ENCODE measurements around the gene MYO3B. TPM values are rescaled to one million over a fixed set of nuclear protein-coding genes. Genes with fewer than 3 reads are reported as not detected.

Gene MYO3B
- polyA plus RNA-seq, 2 of the 4 experiments (the other 2 are of a cell fraction): 0.01 TPM; not detected in 1

GRCh38 chr2:170190172-170190571 is 12.2 kb downstream of the MYO3B start:
- ChIA-PET CTCF (interaction anchor here (0.7 kb wide), 1 partner anchor 9 kb away, joined by 3 read pairs; no protein-coding TSS in a partner anchor), POLR2A (no interaction called here)
- H3K4me1 ChIP-seq: no peaks in the 10 kb centered on the region
- peaks cover 16% of the 10 kb centered on the region for H3K9me3 ChIP-seq
- no peak for DNase-seq (ENCODE audit: low read depth in 1 of 2, low spot score in 1 of 2)
- no peak for FAIRE-seq
- ATAC-seq: no peak
- TF ChIP-seq ELK1 (IDR thresholded peaks at IDR 0.05; ENCODE audit: low read depth, low read length) (no peak), KDM1A (IDR thresholded peaks at IDR 0.05; ENCODE audit: low read depth) (no peak), RARB (CRISPR knock-in tag; IDR thresholded peaks at IDR 0.05) (no peak), PBX3 (IDR thresholded peaks at IDR 0.05) (no peak), JUN (IDR thresholded peaks at IDR 0.05) (no peak), KDM5A (IDR thresholded peaks at IDR 0.05) (no peak), MAFK (IDR thresholded peaks at IDR 0.05; ENCODE audit: partially characterized antibody) (no peak), ZFP36 (IDR thresholded peaks at IDR 0.05; ENCODE audit: borderline replicate concordance, partially characterized antibody) (no peak), BCL3 (IDR thresholded peaks at IDR 0.05) (no peak), ESRRA (IDR thresholded peaks at IDR 0.05; ENCODE audit: borderline replicate concordance, low read length) (no peak), RAD21 (conservative IDR thresholded peaks at IDR 0.05 in 1 of 2, IDR thresholded peaks at IDR 0.05 in 1 of 2) (no peak), ZSCAN20 (CRISPR knock-in tag; IDR thresholded peaks at IDR 0.05) (no peak), FOXS1 (CRISPR knock-in tag; IDR thresholded peaks at IDR 0.05) (no peak), RCOR1 (IDR thresholded peaks at IDR 0.05; ENCODE audit: low read depth, low read length) (no peak), POLR2A (IDR thresholded peaks at IDR 0.05; ENCODE audit: low read length) (no peak), NFE2L2 (conservative IDR thresholded peaks at IDR 0.05; ENCODE audit: low read length) (no peak), HDAC2 (IDR thresholded peaks at IDR 0.05) (no peak)
- H3K27ac ChIP-seq: no peak overlapping the region
- H3K4me2 ChIP-seq: no peak overlapping the region
- H3K4me3 ChIP-seq: no peak overlapping the region

GRCh38 chr2:170191166-170191866 is 13.4 kb downstream of the MYO3B start:
- DNase-seq (ENCODE audit: low read depth in 1 of 2, low spot score in 1 of 2) (no peak), ATAC-seq (no peak), FAIRE-seq (no peak)
- H3K27ac ChIP-seq: no peak overlapping the region
- POLR2A ChIA-PET: no interaction called here
- CTCF ChIA-PET: no interaction called here
- no peak overlapping the region for H3K4me3 ChIP-seq
- no peak overlapping the region for H3K4me2 ChIP-seq
- no peaks in the 10 kb centered on the region for H3K4me1 ChIP-seq
- peaks cover 8% of the 10 kb centered on the region; the same call in 1 of the 3 replicates for H3K9me3 ChIP-seq
- WGBS (ENCODE audit: missing lambda C conversion rate): 68% methylated on average over 8 of the region's 8 CpGs
- no peak for TF ChIP-seq MYC (IDR thresholded peaks at IDR 0.05; ENCODE audit: borderline replicate concordance, low read length)
- TF ChIP-seq PHF8 (IDR thresholded peaks at IDR 0.05; ENCODE audit: borderline replicate concordance, low read depth): no peak
- no peak for TF ChIP-seq TP53 (CRISPR knock-in tag; IDR thresholded peaks at IDR 0.05)
- no peak for TF ChIP-seq BHLHE40 (IDR thresholded peaks at IDR 0.05; ENCODE audit: low read depth, low read length)

GRCh38 chr2:170196963-170197362 is 19.0 kb downstream of the MYO3B start:
- no peak for FAIRE-seq
- whole genome bisulfite sequencing (ENCODE audit: missing lambda C conversion rate): 19% methylated on average over 3 of the region's 3 CpGs
- no peak for ATAC-seq

More at GRCh38 chr2:170196963-170197362, 19.0 kb downstream of the MYO3B start:
- Histone ChIP-seq H3K4me2 (no peak overlapping the region), H3K4me1 (no peaks in the 10 kb centered on the region), H3K27ac (no peak overlapping the region), H3K9me3 (no peaks in the 10 kb centered on the region), H3K4me3 (no peak overlapping the region)
- CTCF ChIA-PET: interaction anchor here (1.0 kb wide), 1 partner anchor 40 kb away, joined by 3 read pairs; no protein-coding TSS in a partner anchor
- DNase-seq (ENCODE audit: low read depth in 1 of 2, low spot score in 1 of 2): no peak
- TF ChIP-seq REST (IDR thresholded peaks at IDR 0.05) (no peak), FOSB (CRISPR knock-in tag; IDR thresholded peaks at IDR 0.05) (no peak), HES2 (IDR thresholded peaks at IDR 0.05) (no peak), MAZ (IDR thresholded peaks at IDR 0.05; ENCODE audit: borderline replicate concordance, low read depth, low read length) (no peak), KDM5A (IDR thresholded peaks at IDR 0.05) (no peak), ESRRA (IDR thresholded peaks at IDR 0.05; ENCODE audit: borderline replicate concordance, low read length) (no peak), HOXB5 (CRISPR knock-in tag; IDR thresholded peaks at IDR 0.05) (no peak), HEYL (CRISPR knock-in tag; IDR thresholded peaks at IDR 0.05) (no peak), RARB (CRISPR knock-in tag; IDR thresholded peaks at IDR 0.05) (no peak), JUN (IDR thresholded peaks at IDR 0.05) (no peak), MAFK (IDR thresholded peaks at IDR 0.05; ENCODE audit: partially characterized antibody) (no peak), ZSCAN20 (CRISPR knock-in tag; IDR thresholded peaks at IDR 0.05) (no peak), RAD21 (conservative IDR thresholded peaks at IDR 0.05 in 1 of 2, IDR thresholded peaks at IDR 0.05 in 1 of 2) (no peak)
- POLR2A ChIA-PET: no interaction called here
